MM.1S (cell line): ENCODE measurements around the gene SLC38A8.

Experiments
- CTCF ChIP-seq: fragments of 300-600 bp; sonication (generic); IDR thresholded peaks from 2 replicates; pipeline ENCODE4 v1.5.1; 2016; ENCODE audit warnings: antibody characterized with exemption, low read length, mixed read lengths
- EZH2 ChIP-seq: fragments of 300-600 bp; sonication (generic); optimal IDR thresholded peaks from 2 replicates; pipeline ENCODE3; 2017; ENCODE audit warnings: low read depth, mild to moderate bottlenecking, antibody characterized with exemption, low read length, mixed read lengths
- EZH2phosphoT487 ChIP-seq: fragments of 300-600 bp; sonication (generic); IDR thresholded peaks from 2 replicates; pipeline ENCODE4 v1.6.1; 2018; ENCODE audit warnings: antibody characterized with exemption, low read length

DNA sequence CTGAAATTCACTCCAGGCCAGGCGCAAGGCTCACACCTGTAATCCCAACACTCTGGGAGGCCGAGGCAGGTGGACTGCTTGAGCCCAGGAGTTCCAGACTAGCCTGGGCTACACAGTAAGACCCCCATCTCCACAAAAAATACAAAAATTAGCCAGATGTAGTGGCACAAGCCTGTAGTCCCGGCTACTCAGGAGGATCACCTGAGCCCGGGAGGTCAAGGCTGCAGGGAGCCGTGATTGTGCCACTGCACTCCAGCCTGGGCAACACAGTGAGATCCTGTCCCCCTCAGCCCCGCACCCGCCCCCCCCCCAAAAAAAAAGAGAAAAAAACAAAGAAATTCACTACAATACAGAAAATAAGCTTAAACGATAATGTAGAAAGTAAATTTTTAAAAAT is 42.7 kb upstream of the SLC38A8 start:
- TF ChIP-seq CTCF (no peak), EZH2phosphoT487 (no peak), EZH2 (no peak)
